Measurements from ENCODE around the gene FIS1.
"Not testable (repeated sequence)": the region's sequence is repeated elsewhere in the genome, so short reads cannot be mapped to it uniquely, and the experiment has no call there.

FIS1 gene

GRCh38 chr7:101203740-101204738 is 40.8 kb downstream of the FIS1 start:
- DNase-seq (ENCODE audit: low spot score), result not testable (repeated sequence)

- DNase-seq (ENCODE audit: low spot score), result no peak
Observed at GRCh38 chr7:101202603-101202918, 42.3 kb downstream of the FIS1 start.

- DNase-seq (ENCODE audit: low spot score), result no peak
Observed at GRCh38 chr7:101201695-101202602, 42.9 kb downstream of the FIS1 start.

DNA sequence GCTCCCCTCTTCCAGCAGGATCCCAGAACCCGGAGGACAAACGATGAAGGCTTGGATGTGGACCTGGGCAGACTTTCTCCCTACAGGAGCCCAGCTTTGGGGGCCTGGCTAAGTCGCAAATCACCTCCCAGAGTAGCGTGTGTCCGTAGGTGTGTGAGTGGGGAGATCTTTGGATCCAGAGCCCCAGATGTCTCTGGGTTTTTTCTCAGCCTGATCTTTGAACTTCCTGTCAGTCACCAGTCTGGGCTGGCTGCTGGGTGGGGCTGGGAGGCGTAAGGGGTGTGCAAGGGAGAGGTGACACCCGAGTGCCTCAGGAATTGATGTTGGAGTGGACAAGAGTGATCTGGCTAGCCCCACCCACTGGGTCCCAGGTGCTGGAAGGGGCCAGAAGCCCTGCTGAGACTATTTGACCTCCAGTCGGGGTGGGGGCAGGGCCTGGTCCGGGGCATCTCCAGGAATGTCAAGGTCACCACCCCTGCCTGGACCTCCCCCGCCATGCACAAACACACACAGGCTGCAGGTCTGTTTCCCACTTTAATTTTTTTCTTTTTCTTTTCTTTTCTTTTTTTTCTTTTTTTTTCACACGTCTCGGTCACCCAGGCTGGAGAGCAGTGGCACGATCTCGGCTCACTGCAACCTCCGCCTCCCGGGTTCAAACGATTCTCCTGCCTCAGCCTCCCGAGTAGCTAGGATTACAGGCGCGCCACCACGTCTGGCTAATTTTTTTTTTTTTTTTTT is 43.9 kb downstream of the FIS1 start, which contains the start of gene MOGAT3:
MOGAT3 (minus strand) TSS at position 175 of the 738 bp plus-strand sequence. CDS start 182 bp downstream, outside the sequence.
- no peak for DNase-seq (ENCODE audit: low spot score)

- DNase-seq (ENCODE audit: low spot score), result no peak
Observed at GRCh38 chr7:101200504-101200861, 44.4 kb downstream of the FIS1 start.

- DNase-seq (ENCODE audit: low spot score), result not testable (repeated sequence)
Observed at GRCh38 chr7:101199522-101199921, 45.4 kb downstream of the FIS1 start.

DNA sequence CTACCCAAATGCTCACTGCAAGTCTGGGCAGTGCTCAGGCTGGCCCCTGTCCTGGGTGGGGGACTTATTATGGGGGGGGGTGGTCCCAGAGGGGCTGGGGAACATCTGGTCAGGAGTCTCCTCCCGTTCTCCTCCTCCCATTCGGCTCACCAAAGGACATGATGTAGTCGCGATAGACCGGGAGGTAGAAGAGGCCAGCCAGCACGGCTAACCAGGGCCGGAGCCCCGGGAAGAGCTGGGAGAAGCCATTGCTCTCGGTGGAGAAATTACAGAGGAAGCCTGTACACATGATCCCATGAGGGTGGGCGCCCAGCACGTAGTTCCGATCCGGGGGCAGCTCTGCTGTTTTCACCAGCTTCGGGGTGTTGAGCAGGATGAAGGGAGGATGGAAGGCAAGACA is 46.4 kb downstream of the FIS1 start:
- no peak for DNase-seq (ENCODE audit: low spot score)

GRCh38 chr7:101197991-101198390 is 46.9 kb downstream of the FIS1 start:
- no peak for DNase-seq (ENCODE audit: low spot score)

DNA sequence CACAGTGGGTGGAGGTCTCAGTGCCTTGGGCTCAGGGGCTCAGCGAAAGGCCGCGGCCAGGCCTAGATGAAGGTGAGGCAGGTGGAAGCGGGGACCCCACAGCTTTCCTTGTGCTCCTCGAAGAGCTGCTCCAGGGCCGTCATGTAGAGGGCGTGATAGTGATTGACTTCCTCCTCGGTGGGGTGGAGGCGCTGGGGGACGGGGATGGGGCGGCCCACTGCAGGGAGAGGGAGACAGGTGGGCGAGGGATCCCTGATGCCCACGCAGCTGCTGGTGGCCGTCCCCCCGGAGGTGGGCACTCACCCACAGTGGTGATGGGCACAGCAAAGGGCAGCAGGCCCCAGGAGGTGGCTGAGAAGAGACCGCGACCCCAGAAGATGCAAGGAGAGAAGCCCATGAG is 49.0 kb downstream of the FIS1 start:
- no peak for DNase-seq (ENCODE audit: low spot score)
